ENCODE data around the gene DUSP16. TPM values are rescaled to one million over a fixed set of nuclear protein-coding genes. Genes with fewer than 3 reads are reported as not detected.

DUSP16 gene
- total RNA-seq (2021; fragmentation: NEBNext Ultra II Directional; extraction: Animal tissue kit (Norgen Biotek cat#: 25700)) (55.9 and 60.5 TPM in 2 replicates), polyA plus RNA-seq (2011; rRNA removed) (24.1 and 31.6 TPM in 2 replicates), polyA minus RNA-seq (2011; rRNA and poly(A)+ RNA removed) (59.4 and 60.2 TPM in 2 replicates)
- polyA plus RNA-seq (2011; cell fraction: cytosol; rRNA removed), result 33.4 TPM
- 24.1 TPM for polyA plus RNA-seq (2011; cell fraction: nucleus; rRNA removed)
- polyA plus RNA-seq (2012, experiment 1 of 2), result 33.5 to 43.7 TPM (median 37.2 TPM) in 4 replicates
- polyA plus RNA-seq (2012, experiment 2 of 2), result 7.8 TPM
- polyA plus RNA-seq (2013, experiment 1 of 2), result 23.4 TPM
- polyA plus RNA-seq (2013, experiment 2 of 2), result 24.5 TPM
- 36.3 TPM for polyA minus RNA-seq (2011; cell fraction: cytosol; rRNA and poly(A)+ RNA removed)
- 25.1 TPM for polyA minus RNA-seq (2011; cell fraction: nucleus; rRNA and poly(A)+ RNA removed)
- long read RNA-seq, experiment 1, full-length matches to known transcripts, result 6 of 37 reads
- long read RNA-seq, experiment 1, partial matches to known transcripts, result 5 of 37 reads
- long read RNA-seq, experiment 1, other reads (novel, unspliced or antisense), result 26 of 37 reads
- long read RNA-seq, experiment 2, partial matches to known transcripts, result 0 of 17 reads
- long read RNA-seq, experiment 2, other reads (novel, unspliced or antisense), result 17 of 17 reads

DNA sequence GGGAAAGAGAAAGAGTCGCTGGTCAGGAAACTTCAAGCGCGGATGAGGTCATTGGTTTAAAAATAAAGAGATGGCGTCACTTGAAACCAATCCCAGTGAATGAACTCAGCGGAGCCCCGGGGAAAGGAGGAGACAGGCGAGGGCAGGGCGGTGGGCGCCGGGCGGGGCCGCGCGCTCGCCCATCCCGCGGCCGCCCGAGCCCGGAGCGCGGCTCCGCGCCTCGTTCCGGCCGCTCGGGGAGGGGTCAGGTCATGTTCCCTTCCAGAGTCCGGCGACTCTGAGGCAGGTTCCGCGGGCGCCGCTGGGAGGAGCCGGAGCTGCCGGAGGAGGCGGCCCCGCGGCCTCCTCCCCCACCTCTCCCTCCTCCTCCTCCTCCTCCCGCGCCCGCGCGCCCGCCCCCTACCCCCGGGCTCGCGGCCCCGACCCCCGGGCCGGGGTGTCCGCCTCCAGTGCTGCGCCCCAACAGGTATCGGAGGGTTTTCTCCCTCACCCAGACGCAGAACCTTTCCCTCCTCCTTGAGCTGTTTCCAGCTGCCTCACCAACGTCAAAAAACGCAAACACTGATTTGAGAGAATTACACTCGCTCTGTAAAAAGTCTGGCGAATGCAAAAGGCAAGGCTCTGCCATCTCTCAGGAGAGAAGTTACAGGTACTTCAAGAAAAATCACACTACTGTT, at the start of gene DUSP16:
DUSP16 (minus strand) TSS at position 279 of the 677 bp plus-strand sequence. CDS start 41,765 bp downstream, outside the sequence.
- Histone ChIP-seq H2AFZ (ENCODE audit: low read length) (peak within 1 kb of the TSS; percentile 44; the same call in 1 of the 2 replicates), H3K79me1 (ENCODE audit: low read depth, low read length) (0 out of 2 replicates have a peak, but pooled peaks cover 2% of the 10 kb centered on the region), H3K27ac (ENCODE audit: low read depth, low read length) (peak within 1 kb of the TSS; percentile 80), H3K4me2 (ENCODE audit: insufficient read depth in 1 of 2, low read depth in 2 of 2, low read length in 2 of 2) (peak within 1 kb of the TSS; percentile 71 to 89), H3K4me1 (replicated peaks in 1 of 4; ENCODE audit: control insufficient read depth in 3 of 4, insufficient read depth in 4 of 4, low read length in 3 of 4) (peaks cover 4 to 13% (median 7%) of the 10 kb centered on the region in 4 experiments; a peak in 5 of 7 replicates), H3K9ac (replicated peaks in 1 of 4; ENCODE audit: extremely low read depth in 1 of 4, low read depth in 3 of 4, low read length in 3 of 4) (peak within 1 kb of the TSS; percentile 36 to 97 (median 88)), H3K9me3 (ENCODE audit: insufficient read depth in 2 of 2, low read depth in 1 of 2, low read length in 1 of 2) (peaks cover 4 to 13% of the 10 kb centered on the region in 2 experiments; a peak in 2 of 4 replicates), H4K8ac (ENCODE audit: extremely low read depth, insufficient read depth, low read length) (peak within 1 kb of the TSS; percentile 95; the same call in 1 of the 2 replicates), H3K56ac (replicated peaks; ENCODE audit: insufficient read length, low read depth, low read length) (peak within 1 kb of the TSS; percentile 62), H3K79me2 (ENCODE audit: control insufficient read depth in 1 of 2, insufficient read depth in 2 of 2, low read length in 2 of 2) (peaks cover 3 to 38% of the 10 kb centered on the region in 2 experiments; a peak in 3 of 4 replicates), H3K4me3 (ENCODE audit: extremely low read depth in 1 of 4, insufficient read depth in 2 of 4, low read depth in 3 of 4, low read length in 4 of 4) (peak within 1 kb of the TSS; percentile 79 to 96 (median 87)), H3K14ac (ENCODE audit: insufficient read length) (no peak within 1 kb of the TSS), H2BK15ac (ENCODE audit: low read length) (peak within 1 kb of the TSS; percentile 12), H3K27me3 (replicated peaks in 1 of 4; ENCODE audit: control insufficient read depth in 3 of 4, extremely low read depth in 1 of 4, insufficient read depth in 3 of 4, low read length in 3 of 4) (no peaks in the 10 kb centered on the region), H2AK5ac (ENCODE audit: low read depth, low read length) (no peak within 1 kb of the TSS), H2BK20ac (ENCODE audit: low read length) (no peak within 1 kb of the TSS; the same call in 1 of the 2 replicates), H2BK5ac (ENCODE audit: low read depth, low read length) (peak within 1 kb of the TSS; percentile 83), H4K5ac (ENCODE audit: insufficient read length, low read depth, low read length) (peak within 1 kb of the TSS; percentile 94), H3K36me3 (ENCODE audit: control insufficient read depth in 2 of 4, insufficient read depth in 4 of 4, low read length in 3 of 4) (no peaks in the 10 kb centered on the region; a peak in 2 of 8 replicates), H4K20me1 (replicated peaks in 1 of 2; ENCODE audit: control insufficient read depth in 1 of 2, insufficient read depth in 2 of 2, low read length in 2 of 2) (no peaks in the 10 kb centered on the region), H2BK12ac (ENCODE audit: low read depth, low read length) (peak within 1 kb of the TSS; percentile 52; the same call in 1 of the 2 replicates), H3K23ac (ENCODE audit: insufficient read length) (no peak within 1 kb of the TSS), H3K18ac (ENCODE audit: extremely low read depth, low read length) (peak within 1 kb of the TSS; percentile 71), H2BK120ac (replicated peaks; ENCODE audit: low read depth, low read length) (peak within 1 kb of the TSS; percentile 91), H3K4ac (replicated peaks; ENCODE audit: insufficient read length, low read depth, low read length) (no peak within 1 kb of the TSS), H3K23me2 (ENCODE audit: low read depth, low read length) (peaks cover 12% of the 10 kb centered on the region), H4K91ac (replicated peaks; ENCODE audit: insufficient read length, low read length) (no peak within 1 kb of the TSS)
- DNase-seq (ENCODE audit: low read depth in 1 of 2, low spot score in 2 of 2) (peak; percentile 73 to 87), FAIRE-seq (no peak)
- WGBS, 2 experiments (ENCODE audit: extremely low coverage in 1 of 2, insufficient coverage in 1 of 2, insufficient read length in 1 of 2, insufficient replicate concordance in 2 of 2, low coverage in 1 of 2, low lambda C conversion rate in 2 of 2, missing lambda C conversion rate in 1 of 2), result 3% methylated on average over 11 of the region's 59 CpGs; no CpG with 5 or more reads in 1 of the 2 experiments
- ChIA-PET CTCF (ENCODE audit: partially characterized antibody) (interaction anchor here (0.6 to 2.7 kb wide), 22 partner anchors 8 to 205 kb away, joined by 3 to 13 read pairs (median 5); partner anchors contain the start of gene BORCS5), POLR2A (ENCODE audit: partially characterized antibody) (interaction anchor here (1.0 to 1.6 kb wide), 6 partner anchors 11 to 296 kb away, joined by 3 to 9 read pairs (median 3); partner anchors contain the start of genes BORCS5 and LRP6)
- TF ChIP-seq GABPA (IDR thresholded peaks at IDR 0.05; ENCODE audit: borderline replicate concordance, insufficient read depth, low read length) (no peak), CBX8 (IDR thresholded peaks at IDR 0.05; ENCODE audit: borderline replicate concordance, low read depth, low read length) (no peak), TBP (IDR thresholded peaks at IDR 0.05; ENCODE audit: low read depth, low read length) (peak; percentile 43; the same call in 1 of the 2 replicates), ASH2L (IDR thresholded peaks at IDR 0.05; ENCODE audit: low read length) (peak; percentile 41), TAF1 (IDR thresholded peaks at IDR 0.05; ENCODE audit: low read depth, low read length) (peak; percentile 77), TAF7 (optimal IDR thresholded peaks at IDR 0.05; ENCODE audit: borderline replicate concordance, low read depth, low read length) (no peak), GTF2F1 (IDR thresholded peaks at IDR 0.05; ENCODE audit: borderline replicate concordance, low read depth, low read length) (no peak), KDM5A (IDR thresholded peaks at IDR 0.05; ENCODE audit: low read length) (no peak)
